ENCODE results near the gene SLC25A13. TPM values are rescaled to one million over a fixed set of nuclear protein-coding genes. Genes with fewer than 3 reads are reported as not detected.

SLC25A13 gene
- total RNA-seq, 4 donors from 2014 or later, result 9.2 to 30.8 (median 13.6) TPM

GRCh38 chr7:96179341-96179740 lies 142.6 kb downstream of the SLC25A13 start:
- Histone ChIP-seq H3K9me3 (no peaks in the 10 kb centered on the region), H3K4me1 (no peaks in the 10 kb centered on the region), H3K27me3 (no peaks in the 10 kb centered on the region), H3K4me3 (no peak overlapping the region), H3K36me3 (peaks cover 0 to 47% of the 10 kb centered on the region in 2 donors), H3K27ac (no peak overlapping the region)
- no peak for TF ChIP-seq POLR2A (IDR thresholded peaks at IDR 0.05)
- TF ChIP-seq, protein P1, sequence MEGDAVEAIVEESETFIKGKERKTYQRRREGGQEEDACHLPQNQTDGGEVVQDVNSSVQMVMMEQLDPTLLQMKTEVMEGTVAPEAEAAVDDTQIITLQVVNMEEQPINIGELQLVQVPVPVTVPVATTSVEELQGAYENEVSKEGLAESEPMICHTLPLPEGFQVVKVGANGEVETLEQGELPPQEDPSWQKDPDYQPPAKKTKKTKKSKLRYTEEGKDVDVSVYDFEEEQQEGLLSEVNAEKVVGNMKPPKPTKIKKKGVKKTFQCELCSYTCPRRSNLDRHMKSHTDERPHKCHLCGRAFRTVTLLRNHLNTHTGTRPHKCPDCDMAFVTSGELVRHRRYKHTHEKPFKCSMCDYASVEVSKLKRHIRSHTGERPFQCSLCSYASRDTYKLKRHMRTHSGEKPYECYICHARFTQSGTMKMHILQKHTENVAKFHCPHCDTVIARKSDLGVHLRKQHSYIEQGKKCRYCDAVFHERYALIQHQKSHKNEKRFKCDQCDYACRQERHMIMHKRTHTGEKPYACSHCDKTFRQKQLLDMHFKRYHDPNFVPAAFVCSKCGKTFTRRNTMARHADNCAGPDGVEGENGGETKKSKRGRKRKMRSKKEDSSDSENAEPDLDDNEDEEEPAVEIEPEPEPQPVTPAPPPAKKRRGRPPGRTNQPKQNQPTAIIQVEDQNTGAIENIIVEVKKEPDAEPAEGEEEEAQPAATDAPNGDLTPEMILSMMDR (IDR thresholded peaks at IDR 0.05 in 4 of 5, conservative IDR thresholded peaks at IDR 0.05 in 1 of 5), result no peak
- DNase-seq, result no peak
- intact Hi-C loops (cut with DNase I; ENCODE audit: low total_unique reads), result no loop called here
- in situ Hi-C loops (cut with MboI; ENCODE audit: low sequenced_read_pairs in 4 of 4), result no loop called here
- no peak for ATAC-seq

- intact Hi-C loops (cut with DNase I; ENCODE audit: low total_unique reads), result no loop called here
- in situ Hi-C loops (cut with MboI; ENCODE audit: low sequenced_read_pairs in 4 of 4), result no loop called here
- peaks cover 0 to 39% of the 10 kb centered on the region in 2 donors for H3K36me3 ChIP-seq
- no peaks in the 10 kb centered on the region for H3K9me3 ChIP-seq
- TF ChIP-seq, protein P1 (IDR thresholded peaks at IDR 0.05 in 4 of 5, conservative IDR thresholded peaks at IDR 0.05 in 1 of 5), result no peak
- no peak for TF ChIP-seq POLR2A (IDR thresholded peaks at IDR 0.05)
- H3K4me3 ChIP-seq, result no peak overlapping the region
- ATAC-seq, result no peak
- H3K27me3 ChIP-seq, result no peaks in the 10 kb centered on the region
- H3K27ac ChIP-seq, result no peak overlapping the region
- H3K4me1 ChIP-seq, result no peaks in the 10 kb centered on the region
- no peak for DNase-seq
These were observed 143.3 kb downstream of the SLC25A13 start for GRCh38 chr7:96178581-96178980.

- ATAC-seq (no peak), DNase-seq (no peak)
- in situ Hi-C loops (cut with MboI; ENCODE audit: low sequenced_read_pairs in 4 of 4), result no loop called here
- intact Hi-C loops (cut with DNase I; ENCODE audit: low total_unique reads), result no loop called here
- Histone ChIP-seq H3K4me1 (no peaks in the 10 kb centered on the region), H3K4me3 (no peak overlapping the region), H3K27me3 (no peaks in the 10 kb centered on the region), H3K27ac (no peak overlapping the region), H3K36me3 (peaks cover 0 to 30% of the 10 kb centered on the region in 2 donors), H3K9me3 (no peaks in the 10 kb centered on the region)
- no peak for TF ChIP-seq POLR2A (IDR thresholded peaks at IDR 0.05)
- TF ChIP-seq, protein P1 (IDR thresholded peaks at IDR 0.05 in 4 of 5, conservative IDR thresholded peaks at IDR 0.05 in 1 of 5), result no peak
These were observed 144.5 kb downstream of the SLC25A13 start for GRCh38 chr7:96177353-96177752.

- in situ Hi-C loops (cut with MboI; ENCODE audit: low sequenced_read_pairs in 4 of 4) (no loop called here), intact Hi-C loops (cut with DNase I; ENCODE audit: low total_unique reads) (no loop called here)
- Histone ChIP-seq H3K4me3 (no peak overlapping the region), H3K4me1 (no peaks in the 10 kb centered on the region), H3K36me3 (peaks cover 0 to 39% of the 10 kb centered on the region in 2 donors), H3K27ac (no peak overlapping the region), H3K27me3 (no peaks in the 10 kb centered on the region), H3K9me3 (no peaks in the 10 kb centered on the region)
- DNase-seq (no peak), ATAC-seq (no peak)
- TF ChIP-seq POLR2A (IDR thresholded peaks at IDR 0.05), result no peak
- TF ChIP-seq, protein P1 (IDR thresholded peaks at IDR 0.05 in 4 of 5, conservative IDR thresholded peaks at IDR 0.05 in 1 of 5), result no peak
These were observed 147.1 kb downstream of the SLC25A13 start for GRCh38 chr7:96174812-96175211.

DNA sequence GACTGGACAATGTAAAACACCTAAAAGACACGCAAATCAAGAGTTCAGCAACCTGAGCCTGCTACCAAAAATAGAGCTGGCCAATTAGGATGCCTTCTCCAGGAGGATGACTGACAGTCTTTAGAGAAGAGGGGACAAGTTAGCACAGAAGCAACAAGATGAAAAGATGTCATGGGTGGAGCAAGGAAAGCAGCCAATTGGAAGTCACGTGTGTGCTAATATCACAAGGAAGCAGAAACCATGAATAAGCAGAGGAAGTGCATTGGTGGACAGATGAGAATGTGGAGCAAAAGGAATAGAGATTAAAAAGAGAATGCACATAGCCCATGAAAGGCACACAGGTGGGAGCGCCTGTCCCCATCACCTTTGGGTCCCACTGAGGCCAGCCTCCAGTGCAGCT lies 148.1 kb downstream of the SLC25A13 start:
- intact Hi-C loops (cut with DNase I; ENCODE audit: low total_unique reads) (no loop called here), in situ Hi-C loops (cut with MboI; ENCODE audit: low sequenced_read_pairs in 4 of 4) (no loop called here)
- H3K27ac ChIP-seq, result no peak overlapping the region
- TF ChIP-seq POLR2A (IDR thresholded peaks at IDR 0.05), result no peak
- TF ChIP-seq, protein P1 (IDR thresholded peaks at IDR 0.05 in 4 of 5, conservative IDR thresholded peaks at IDR 0.05 in 1 of 5), result no peak
- DNase-seq (no peak), ATAC-seq (no peak)
- no peak overlapping the region for H3K4me3 ChIP-seq
- peaks cover 3 to 43% of the 10 kb centered on the region in 2 donors for H3K36me3 ChIP-seq
- H3K9me3 ChIP-seq, result no peaks in the 10 kb centered on the region
- H3K4me1 ChIP-seq, result no peaks in the 10 kb centered on the region
- H3K27me3 ChIP-seq, result no peaks in the 10 kb centered on the region
